Fibroblast of skin of abdomen (primary cell): Measurements from ENCODE around the gene GREB1.

Experiments used
- DNase-seq: peaks from one replicate; pipeline ENCODE4 v3.0.0-alpha.2; 2013

Gene GREB1

DNA sequence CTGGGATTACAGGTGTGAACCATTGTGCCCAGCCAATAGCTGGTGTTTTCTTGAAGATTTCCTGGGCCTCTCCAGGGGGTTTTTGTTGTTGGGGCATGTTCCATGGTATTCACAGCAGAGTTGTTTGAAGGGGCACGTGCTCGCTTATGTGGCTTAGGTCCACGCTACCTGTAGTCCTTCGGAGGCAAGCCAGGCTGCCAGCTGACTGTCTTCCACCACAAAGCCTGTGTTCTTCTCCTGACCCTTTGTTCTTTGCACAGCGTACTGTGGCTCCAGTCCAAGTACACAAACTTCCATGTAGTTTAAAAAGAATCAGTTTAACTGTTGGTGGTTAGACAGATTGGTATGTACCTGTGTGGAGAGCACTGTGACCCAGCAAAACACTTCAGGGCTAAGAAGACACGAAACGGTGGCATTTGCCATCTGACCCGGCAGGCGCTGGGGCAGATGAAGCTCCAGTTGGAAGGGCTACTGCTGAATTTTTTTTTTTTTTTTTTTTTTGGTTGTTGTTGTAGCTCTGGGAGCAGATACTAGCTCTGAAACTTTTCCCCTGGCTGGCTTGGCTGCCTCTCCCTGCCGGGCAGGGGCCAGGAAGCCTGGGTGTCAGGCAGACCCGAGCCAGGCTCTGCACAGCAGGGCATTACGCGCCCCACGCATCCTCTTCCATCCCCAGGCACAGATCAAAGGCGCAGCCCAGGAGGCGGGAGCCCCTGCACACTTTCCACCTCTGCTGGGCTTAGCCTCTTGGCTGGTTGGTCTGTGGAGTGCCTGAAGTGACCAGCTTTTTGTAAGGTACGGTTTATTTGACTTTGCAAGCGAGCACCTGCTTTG lies 5.7 kb downstream of the GREB1 start:
- no peak for DNase-seq

DNA sequence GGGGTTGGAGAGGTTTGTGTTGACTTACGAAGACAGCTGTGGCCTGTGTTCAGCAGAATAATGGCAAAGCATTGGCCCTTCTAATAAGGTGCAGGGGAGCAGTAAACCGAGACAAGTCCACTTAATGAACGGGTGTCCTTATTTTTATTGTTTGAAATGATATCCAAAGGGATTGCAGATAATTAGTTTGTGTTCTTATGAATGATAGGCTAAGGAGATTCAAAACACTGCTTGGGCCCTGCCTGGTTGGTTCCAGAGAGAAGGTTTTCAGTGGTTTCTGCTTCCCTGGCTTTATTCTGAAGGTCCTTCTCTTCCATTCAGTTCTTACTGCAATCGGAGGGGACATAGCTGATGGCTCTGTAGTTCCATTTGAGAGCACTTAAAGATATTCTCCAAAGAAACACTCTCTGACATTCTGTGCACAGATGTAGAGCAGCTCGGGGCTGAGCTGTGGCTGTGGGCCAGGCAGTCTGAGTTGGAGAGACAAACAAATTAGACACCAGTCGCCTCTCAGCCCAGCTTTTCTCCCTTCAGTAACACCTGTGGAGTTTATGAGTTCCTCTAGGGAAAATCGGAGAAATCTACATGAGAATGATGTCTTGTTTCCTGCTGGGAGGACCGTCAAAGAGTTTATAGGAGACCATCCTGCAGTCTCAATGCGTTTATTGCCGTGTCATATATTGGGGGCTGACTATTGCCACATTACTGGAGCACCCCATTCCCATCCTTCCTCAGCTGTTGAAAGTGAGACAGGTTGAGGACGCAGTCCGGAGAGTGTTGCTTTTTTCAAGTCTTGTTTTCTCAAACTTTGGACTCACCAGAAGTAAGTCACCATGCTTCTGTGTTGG lies 6.5 kb downstream of the GREB1 start:
- DNase-seq, result no peak

DNA sequence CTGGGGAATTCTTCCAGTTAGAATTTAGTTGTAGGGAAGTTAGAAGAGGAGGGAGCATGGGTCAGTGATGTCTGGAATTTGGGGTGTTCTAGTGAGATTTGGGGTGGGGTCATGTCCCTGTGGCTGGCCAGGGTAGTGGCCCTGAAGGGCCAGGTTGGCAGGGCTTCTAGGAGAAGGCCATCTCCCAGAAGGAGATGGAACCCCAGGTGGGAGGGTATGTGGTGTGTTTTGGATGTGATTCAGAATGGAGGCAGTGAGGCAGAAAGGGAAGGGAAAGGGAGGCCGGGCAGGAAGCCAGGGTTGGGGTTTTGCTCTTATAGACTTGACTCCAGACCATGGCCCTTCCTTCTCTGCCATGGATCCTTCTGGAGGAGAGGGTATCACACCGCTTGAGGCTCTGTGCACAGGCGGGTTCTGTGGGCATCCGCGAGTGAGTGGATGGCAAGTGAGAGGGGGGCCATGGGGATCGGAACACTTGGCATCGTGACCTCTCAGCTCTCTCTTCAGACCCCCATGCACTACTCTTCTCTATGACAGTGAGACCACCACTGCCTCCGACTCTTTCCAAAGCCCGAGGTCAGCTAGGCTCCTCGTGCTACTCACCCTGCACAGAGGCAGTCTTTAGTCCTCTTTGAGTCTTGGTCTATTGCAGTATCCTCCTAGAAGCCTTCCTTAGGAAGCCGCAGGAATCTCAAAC lies 7.3 kb downstream of the GREB1 start:
- no peak for DNase-seq

DNA sequence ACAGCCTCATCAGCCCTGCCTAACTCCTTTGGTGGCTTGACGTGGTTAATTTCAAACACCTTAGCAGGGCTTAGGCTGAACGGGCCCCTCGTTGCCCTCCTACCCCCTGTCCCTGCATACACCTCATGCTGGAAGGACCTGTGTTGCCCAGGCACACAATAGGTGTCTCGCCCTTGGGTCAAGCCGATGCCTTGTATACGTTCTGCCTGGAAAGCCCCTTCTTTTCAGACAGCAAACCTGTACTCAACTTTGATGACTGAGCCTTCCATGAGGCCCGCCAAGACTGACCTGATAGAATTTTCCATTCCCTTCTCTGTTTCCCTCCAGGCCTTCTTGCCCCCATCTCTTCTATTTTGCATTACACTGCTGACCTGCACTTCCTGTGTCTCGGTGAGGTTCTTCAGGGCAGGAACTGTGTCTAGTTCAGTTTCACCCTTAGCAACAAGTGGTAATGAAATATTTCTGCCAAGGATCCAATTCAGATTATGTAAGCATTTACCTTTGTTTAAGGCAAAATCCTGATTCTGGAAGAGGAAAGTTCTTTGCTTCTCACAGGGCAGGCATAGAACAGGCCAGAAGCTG lies 7.9 kb downstream of the GREB1 start:
- DNase-seq, result no peak

DNA sequence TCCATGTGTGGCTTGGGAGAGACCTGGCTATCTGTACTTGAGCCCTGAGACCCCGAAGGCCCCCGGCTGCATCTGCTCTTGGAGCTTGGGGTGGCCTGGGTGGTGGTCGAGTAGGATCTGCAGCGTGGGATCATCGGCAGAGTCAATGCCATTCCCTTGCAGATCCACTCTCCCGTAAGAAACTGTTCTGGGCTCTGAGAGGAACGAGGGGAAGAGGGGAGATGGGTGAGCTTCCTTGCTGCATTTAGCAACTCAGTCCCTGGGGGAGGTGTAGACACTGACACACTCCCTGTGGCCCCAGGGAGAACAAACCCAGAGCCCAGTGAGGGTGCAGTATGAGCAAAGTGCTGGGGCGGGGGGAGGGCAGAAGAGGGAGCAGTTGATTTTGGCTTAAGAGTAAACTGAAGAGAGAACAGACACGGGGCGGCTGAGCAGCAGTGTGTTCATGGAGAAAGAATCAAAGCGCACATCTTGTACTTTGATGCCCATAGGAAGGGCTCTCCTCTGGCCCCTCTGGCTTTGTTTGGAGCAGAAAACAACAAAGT lies 8.5 kb downstream of the GREB1 start:
- DNase-seq, result no peak

DNA sequence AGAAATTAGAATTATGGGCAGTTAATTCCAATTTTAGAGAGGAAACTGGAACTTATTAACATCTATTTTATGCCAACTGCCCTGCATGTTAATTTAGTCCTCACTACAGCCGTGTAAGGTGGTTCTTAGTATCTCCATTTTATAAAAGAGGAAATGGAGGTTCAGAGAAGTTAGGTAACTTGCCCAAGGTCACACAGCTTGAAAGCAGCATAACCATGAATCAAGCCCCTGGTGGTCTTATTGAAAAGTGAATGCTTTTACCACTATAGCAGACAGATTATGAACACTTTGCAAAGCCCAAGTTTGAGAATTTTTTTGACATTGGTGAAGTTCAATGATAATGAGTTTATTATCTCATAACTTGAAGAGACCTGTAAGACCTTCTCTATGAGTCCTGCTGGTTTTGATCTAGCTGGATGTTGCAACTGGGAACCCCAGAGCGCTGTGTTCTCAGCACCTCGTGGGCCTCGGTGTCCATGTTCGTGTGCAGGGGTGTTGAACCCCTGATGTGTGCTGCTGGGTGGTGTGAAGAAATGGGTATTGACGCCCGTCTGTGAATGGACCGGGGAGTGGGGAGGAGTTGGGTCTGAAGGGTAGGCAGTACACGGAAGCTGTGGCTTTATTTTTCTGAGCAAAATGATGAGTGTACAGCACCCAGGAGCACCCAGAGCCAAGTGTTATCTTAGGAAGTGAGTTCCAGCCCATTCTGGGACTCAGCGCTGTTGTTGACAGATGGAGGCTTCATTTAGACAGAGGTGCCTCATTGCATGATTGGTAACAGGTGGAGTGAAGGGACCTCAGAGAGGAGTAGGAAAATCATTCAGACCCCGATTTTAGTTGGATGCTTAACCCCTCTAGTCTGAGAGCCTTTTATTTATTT lies 9.7 kb downstream of the GREB1 start:
- no peak for DNase-seq

DNA sequence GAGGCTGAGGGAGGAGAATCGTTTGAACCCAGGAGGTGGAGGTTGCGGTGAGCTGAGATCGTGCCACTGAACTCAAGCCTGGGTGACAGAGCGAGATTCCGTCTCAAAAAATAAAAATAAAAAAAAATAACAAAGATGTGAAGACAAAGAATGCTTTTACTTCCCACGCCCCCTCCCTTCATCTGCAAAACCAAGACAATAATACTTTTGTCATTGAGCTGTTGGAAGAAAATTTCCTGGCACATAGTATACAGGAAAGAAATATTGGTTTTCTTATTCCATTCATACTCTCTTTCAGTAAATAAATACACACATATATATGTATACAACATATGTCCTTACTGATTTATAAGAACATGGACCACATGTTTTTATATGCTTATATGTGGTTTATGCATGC lies 12.2 kb downstream of the GREB1 start:
- no peak for DNase-seq

DNA sequence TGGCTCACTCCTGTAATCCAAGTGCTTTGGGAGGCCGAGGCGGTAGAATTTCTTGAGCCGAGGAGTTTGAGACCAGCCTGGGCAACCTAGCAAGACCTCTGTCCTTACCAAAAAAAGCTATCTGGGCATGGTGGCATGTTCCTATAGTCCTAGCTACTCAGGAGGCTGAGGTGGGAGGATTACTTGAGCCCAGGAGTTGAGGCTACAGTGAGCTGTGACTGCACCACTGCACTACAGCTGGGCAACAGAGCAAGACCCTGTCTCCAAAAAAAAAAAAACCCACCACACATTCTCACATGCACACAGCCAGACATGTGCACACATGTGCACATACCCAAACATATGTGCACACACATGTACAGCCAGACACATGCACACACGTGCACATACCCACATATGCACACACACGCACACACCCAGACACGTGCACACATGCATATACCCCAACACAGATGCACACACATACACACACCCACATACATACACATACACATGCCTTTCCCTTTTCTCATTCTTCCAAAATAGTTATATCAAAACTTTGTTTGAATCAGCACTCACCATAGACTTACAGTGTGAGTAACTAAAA lies 14.2 kb downstream of the GREB1 start:
- no peak for DNase-seq

DNA sequence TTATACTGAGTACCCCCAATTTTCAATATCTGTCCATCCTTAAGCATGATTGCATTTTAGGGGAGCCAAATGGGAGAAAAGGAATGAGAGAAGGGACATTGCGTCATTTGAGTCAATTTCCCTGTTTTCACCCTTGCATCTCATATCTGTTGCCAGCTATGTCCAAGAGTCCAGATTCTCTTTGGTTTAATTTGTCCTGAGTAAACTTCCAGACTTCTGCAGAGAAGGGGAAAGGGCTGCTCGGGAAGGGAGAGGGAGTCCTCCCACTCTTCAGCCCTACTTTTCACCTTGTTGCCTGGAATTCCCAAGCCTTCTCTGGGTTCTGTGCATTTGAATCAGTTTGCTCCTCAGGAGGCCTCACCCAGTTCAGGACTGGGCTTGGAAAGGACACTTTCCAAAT lies 16.5 kb downstream of the GREB1 start:
- no peak for DNase-seq

DNA sequence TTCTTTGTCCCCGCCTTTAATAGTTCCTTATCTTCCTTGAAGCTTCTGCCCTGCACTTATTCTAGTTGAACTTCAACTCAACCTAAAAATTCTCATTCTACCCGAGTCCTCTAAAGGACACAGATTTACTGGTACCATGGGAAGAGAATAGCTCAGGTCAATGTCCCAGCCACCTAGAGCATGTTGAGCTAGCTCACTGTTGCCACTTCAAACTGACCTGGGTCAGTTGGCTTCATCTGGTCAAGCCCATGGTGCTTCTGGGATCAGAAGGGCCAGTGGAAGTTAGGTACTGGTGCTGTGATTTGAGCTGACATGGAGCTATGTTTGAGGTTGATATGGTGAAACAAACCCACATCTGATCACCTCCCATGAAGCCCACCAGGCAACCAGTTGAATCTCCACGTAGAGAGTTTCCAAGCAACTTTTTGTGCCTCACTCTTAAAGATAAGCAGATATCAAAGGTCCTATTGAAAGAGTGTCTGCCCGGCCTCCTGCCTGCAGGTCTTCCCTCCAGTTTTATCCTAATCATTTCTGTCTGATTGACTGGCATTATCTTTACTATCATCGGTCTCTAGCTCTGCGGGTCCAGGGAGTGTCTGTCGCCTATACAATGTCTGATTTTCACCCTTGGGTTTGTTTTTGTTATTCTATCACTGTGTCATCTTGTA lies 17.2 kb downstream of the GREB1 start:
- DNase-seq, result no peak

DNA sequence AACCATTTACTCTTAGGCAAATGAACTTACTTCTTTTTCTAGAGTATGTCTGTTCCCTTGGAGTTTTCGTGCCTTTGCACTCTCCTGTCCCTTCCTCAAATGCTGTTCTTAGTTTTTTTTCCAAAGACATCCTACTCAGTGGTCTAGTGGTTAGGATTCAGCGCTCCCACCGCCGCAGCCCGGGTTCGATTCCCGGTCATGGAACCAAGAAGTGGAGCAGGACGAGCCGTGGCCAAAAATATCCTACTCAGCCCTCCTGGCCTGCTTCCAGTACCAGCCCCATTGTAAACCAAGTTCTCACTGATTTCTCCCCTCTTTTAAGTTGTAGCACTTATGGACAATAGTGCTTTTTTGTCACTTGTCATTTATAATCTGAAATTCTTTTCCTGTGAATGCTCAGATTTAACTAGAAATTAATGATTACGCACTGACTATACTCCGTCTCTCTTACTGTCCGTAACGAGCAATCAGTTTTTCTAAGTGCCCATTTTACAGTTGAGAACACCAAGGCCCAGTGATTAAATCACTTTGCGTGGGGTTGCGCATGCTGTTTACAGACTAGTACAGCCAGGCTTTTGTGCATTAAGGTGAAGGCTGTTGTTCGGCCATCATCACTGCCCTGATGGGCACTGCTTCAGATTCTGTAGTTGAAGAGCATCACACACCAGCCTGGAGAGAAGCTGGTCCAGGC lies 17.9 kb downstream of the GREB1 start:
- DNase-seq, result no peak

DNA sequence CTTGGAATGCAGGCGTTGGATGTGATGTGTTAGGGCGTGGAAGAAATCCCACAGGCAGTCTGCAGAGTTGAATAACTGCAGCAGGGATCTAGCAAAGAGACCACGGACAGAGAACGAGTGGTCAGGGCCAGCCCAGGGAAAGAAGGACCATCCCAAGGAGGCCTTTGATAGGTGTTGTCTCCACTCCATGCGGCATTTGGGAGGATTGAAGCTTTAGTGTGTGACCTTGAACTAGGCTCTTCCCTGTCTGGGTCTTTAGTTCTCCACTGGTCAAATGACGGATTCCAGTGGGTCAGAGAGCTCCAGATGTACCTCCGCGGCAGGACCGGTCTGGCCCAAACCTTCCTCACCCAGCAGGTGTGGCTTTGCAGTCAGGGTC lies 18.4 kb downstream of the GREB1 start:
- DNase-seq, result no peak

DNA sequence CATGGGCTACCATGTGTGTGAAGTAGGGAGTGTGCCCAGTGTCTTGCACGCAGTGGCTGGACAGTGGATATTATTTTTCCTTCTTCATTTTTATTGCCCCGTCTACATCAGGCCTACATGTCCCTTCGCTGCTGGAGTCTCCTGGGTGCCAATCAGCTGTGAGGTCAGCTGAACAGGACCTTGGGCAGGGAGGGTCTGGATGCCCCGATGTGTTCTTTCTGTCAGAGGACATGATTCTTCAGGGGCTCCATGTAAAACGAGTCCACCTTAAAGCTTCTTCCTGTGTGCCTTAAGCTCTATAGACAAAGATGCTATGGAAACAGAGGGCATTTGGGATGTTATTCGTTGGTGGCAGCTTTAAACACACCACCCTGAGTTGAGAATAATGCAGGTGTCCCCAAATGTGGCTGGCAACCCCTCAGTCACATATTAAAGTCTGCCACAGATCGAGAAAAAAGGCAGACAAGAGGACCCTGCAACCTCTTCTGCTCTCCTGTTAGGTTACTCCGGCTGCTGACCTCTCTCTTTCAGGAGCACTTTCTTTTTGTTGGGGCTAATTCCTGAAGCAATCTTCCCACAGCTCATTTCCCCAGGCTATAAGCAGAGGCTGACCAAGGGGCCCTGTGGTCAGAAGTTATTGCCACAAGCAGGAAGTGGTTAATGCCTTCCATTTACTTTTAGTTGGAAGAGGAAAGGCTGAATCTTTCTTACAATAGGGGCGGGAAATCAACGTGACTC lies 20.0 kb downstream of the GREB1 start:
- peak; percentile 28 for DNase-seq

DNA sequence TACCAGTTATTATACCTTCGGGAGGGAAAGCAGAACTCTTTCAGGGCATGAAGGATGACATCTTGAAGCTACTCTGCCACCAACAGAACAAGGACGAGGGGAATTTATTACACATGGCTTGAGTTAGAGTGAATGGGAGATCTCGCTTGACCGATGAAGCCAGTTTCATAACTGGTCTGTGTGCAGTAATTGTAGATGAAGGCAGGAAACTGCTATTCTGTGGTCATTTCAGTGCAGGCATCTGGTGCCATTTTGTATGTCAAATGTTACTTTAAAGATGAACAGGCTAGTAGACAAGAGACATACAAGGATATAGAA lies 20.5 kb downstream of the GREB1 start:
- DNase-seq, result no peak

DNA sequence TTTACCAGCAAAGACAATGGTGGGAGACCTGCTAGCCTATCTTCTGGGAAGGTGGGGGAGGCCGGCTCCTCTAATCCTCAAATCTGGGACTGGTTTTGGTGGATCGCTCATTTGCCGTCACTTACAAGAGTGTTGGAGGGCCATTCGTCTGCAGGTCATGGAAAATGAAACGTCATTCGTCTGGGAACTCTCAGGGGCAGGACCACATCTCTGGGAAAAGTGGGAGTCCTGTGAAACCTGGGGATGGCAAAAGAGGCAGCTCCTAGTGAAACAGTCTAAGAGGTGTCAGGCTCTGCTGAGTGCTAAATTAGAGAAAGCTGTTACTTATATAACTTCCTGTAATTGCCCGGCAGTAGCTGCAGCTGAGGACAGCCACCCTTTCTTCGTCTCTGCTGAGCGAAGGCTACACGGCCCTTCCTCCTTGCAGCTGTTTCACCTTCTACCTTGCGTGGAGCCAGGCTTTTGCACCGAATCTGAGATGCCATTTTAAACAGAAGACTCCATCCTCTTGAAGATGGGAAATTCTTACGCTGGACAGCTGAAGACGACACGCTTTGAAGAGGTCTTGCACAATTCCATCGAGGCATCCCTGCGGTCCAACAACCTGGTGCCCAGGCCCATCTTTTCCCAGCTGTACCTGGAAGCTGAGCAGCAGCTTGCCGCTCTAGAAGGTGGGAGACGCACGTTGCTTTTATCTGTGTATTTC lies 22.4 kb downstream of the GREB1 start:
- DNase-seq, result no peak

DNA sequence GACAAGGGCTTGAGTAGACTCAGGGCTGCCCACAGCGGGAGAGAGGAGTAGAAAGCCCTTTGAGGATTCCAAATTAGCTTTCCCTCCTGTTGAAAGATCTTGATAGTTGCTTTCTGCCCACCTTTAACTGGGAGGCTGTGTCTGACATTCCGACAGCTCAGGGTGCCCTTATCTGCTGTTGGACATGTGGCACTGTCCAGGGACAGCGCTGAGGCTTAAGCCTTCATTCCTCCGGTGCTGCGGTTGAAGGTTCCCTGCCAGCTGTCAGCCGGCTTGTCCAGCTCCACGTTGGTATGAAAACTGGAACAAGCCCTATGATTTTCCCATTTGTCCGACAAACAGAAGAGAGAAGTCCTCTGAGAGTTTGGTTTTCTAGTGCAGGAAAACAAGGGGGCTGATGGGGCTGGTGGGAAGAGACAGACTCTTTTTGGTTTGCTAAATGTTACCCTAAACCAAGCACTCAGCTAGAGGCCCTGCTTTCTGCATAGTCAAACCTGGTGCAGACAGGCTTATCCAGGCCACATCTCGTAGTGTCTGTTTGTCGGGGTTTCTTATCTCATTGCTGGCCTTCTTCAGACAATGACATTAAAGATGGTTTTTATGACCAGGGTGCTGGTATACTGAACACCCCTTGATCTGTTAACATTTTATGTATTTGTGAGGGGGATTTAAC lies 24.5 kb downstream of the GREB1 start:
- DNase-seq, result no peak

DNA sequence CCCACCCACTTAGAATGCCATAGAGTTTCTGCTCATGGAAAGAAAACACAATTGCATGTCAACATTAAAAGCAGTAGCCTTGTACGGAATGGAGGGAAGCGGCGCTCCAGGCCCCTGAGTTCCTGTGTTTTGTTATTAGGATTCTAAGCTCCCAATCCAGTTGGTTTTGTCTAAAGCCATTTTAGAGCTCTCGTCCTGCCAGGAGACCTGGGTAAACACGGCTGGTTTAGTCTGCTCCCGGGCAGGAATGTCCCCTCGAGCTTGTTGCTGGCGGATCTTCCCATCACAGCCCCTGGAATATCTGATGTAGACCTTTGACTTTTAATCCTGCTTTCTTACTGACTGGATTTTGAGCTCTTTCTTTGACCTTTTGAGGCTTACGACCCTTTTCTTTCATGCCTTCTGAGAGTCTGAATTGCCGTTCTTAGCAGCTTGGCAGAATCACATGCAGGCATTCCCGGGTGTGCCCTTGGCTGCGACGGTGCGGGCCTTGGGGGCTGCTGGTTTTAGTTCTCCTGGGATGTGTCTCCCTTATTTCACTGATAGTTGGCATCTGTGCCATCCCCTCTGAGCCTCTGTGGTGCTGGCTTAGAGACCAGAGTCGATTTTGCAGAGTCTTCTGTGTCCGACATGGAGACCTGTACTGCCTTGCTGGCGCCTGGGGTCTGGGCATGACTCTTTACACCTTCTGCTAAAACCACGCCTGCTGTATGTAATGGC lies 25.4 kb downstream of the GREB1 start:
- no peak for DNase-seq

DNA sequence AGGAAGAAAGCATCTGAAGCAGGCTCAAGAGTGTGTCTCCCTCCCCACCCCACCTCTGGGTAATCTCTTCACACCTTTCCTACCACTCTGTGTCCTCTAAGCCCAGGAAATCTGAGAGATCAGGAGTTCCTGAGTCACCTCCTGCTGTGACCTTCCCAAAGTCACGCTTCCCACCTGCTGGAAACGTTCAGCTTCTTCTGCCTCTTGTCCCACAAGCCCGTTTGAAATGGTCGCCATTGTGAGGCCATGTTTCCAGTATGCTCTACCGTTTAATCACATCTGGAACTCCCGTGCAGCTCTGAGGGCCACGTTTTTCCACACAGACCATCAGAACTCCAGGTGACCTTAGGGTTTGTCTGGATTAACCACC lies 25.9 kb downstream of the GREB1 start:
- no peak for DNase-seq
